Measurements from ENCODE around the gene SPTAN1.

DNA sequence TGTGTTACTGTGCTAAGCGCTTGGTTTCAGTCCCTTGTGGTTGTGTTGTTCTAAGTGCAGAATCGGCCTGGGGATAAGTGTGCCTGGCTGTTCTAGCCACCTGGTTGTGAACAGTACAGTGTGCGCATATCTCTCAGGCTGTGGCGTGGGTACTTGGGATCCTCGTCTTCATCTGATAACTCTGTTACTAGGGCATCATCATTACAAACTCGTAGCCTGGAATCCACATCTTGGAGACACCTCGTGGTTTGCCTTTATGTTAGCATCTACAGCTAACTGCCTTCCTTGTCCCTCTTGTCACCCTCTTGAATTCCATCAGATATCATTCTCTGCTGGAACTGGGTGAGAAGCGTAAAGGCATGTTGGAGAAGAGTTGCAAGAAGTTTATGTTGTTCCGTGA, 41.5 kb downstream of the SPTAN1 start:
- TF ChIP-seq CTCF (IDR thresholded peaks at IDR 0.05) (no peak), POLR2A (IDR thresholded peaks at IDR 0.05; ENCODE audit: low read depth) (no peak), EP300 (IDR thresholded peaks at IDR 0.05) (no peak)

All from esophagus muscularis mucosa (tissue), 4 donors.